CD14-positive monocyte (primary cell): ENCODE data around the gene LOC128125822.

Experiments used
- DNase-seq, 3 donors: peaks; one replicate each; pipeline ENCODE4 v3.0.0-alpha.2; 2011 to 2022
- H2AFZ ChIP-seq: 2 replicates; pipeline ENCODE4 v1.6.0; 2012; ENCODE audit warnings: mild to moderate bottlenecking, low read depth, low read length, inconsistent platforms; ENCODE audit not compliant: insufficient read depth, poor library complexity, severe bottlenecking
- H3K27ac ChIP-seq, 2 donors: 1 replicate in 1 of 2; 2 replicates in 1 of 2; pipeline ENCODE4 v1.5.1; 2012 to 2013; ENCODE audit warnings: low read length in 2 of 2, control low read depth in 1 of 2, inconsistent platforms in 1 of 2, low read depth in 1 of 2, mild to moderate bottlenecking in 1 of 2
- H3K27me3 ChIP-seq, 2 donors: one replicate each; pipeline versions ENCODE4 v1.6.0 to v1.6.1; 2011 to 2013; ENCODE audit warnings: low read length in 2 of 2; ENCODE audit not compliant: control insufficient read depth in 2 of 2, insufficient read depth in 2 of 2
- H3K36me3 ChIP-seq, 2 donors: replicated peaks in 1 of 2; 1 replicate in 1 of 2; 2 replicates in 1 of 2; pipeline versions ENCODE4 v1.5.1 to v1.6.1; 2012 to 2013; ENCODE audit warnings: low read length in 2 of 2, control low read depth in 1 of 2, inconsistent platforms in 1 of 2, mild to moderate bottlenecking in 1 of 2; ENCODE audit not compliant: insufficient read depth in 2 of 2, control insufficient read depth in 1 of 2
- H3K4me1 ChIP-seq, 2 donors: 1 replicate in 1 of 2; 2 replicates in 1 of 2; pipeline versions ENCODE4 v1.5.1 to v1.6.1; 2012 to 2013; ENCODE audit warnings: low read length in 2 of 2, control low read depth in 1 of 2, inconsistent platforms in 1 of 2, mild to moderate bottlenecking in 1 of 2, moderate library complexity in 1 of 2; ENCODE audit not compliant: insufficient read depth in 2 of 2, control insufficient read depth in 1 of 2
- H3K4me2 ChIP-seq: replicated peaks from 2 replicates; pipeline ENCODE3; 2012; ENCODE audit warnings: low read length, moderate library complexity, mild to moderate bottlenecking; ENCODE audit not compliant: poor library complexity, severe bottlenecking; ENCODE audit errors: extremely low read depth
- H3K4me3 ChIP-seq, 3 experiments: fragments of 200-600 bp in 1 of 3; sonication (generic) in 1 of 3; replicated peaks in 1 of 3; 1 replicate in 2 of 3; 2 replicates in 1 of 3; pipeline ENCODE4 v1.5.1; 2011 to 2013; ENCODE audit warnings: low read length in 3 of 3, mild to moderate bottlenecking in 3 of 3, control low read depth in 2 of 3, low read depth in 2 of 3, inconsistent platforms in 1 of 3, moderate library complexity in 1 of 3
- H3K79me2 ChIP-seq: 2 replicates; pipeline ENCODE4 v1.6.0; 2012; ENCODE audit warnings: mild to moderate bottlenecking, control low read depth, inconsistent platforms, low read length, moderate library complexity; ENCODE audit not compliant: insufficient read depth
- H3K9ac ChIP-seq: 2 replicates; pipeline ENCODE4 v1.6.0; 2017; ENCODE audit warnings: low read length, mild to moderate bottlenecking; ENCODE audit not compliant: insufficient read depth, poor library complexity, severe bottlenecking
- H3K9me3 ChIP-seq, 2 donors: replicated peaks in 1 of 2; 1 replicate in 1 of 2; 2 replicates in 1 of 2; pipeline versions ENCODE4 v1.5.1 to v1.6.1; 2012 to 2013; ENCODE audit warnings: low read length in 2 of 2, control low read depth in 1 of 2; ENCODE audit not compliant: control insufficient read depth in 1 of 2, insufficient read depth in 1 of 2
- H4K20me1 ChIP-seq: 2 replicates; pipeline ENCODE4 v1.6.0; 2012; ENCODE audit warnings: mild to moderate bottlenecking, low read length, control low read depth, moderate library complexity; ENCODE audit not compliant: insufficient read depth
- H3K27ac Mint-ChIP-seq, 7 donors: one replicate each; pipeline ENCODE4 v1.8.0; 2020; ENCODE audit warnings: mild to moderate bottlenecking in 7 of 7, mixed read lengths in 7 of 7, moderate library complexity in 6 of 7, inconsistent platforms in 2 of 7
- H3K27me3 Mint-ChIP-seq, 3 donors: one replicate each; pipeline ENCODE4 v1.8.0; 2021 to 2022; ENCODE audit warnings: low read depth in 3 of 3, mild to moderate bottlenecking in 3 of 3, mixed read lengths in 3 of 3, moderate library complexity in 3 of 3, inconsistent platforms in 1 of 3
- H3K36me3 Mint-ChIP-seq, 2 donors: one replicate each; pipeline ENCODE4 v1.8.0; 2020; ENCODE audit warnings: mixed read lengths in 2 of 2, inconsistent platforms in 1 of 2, mild to moderate bottlenecking in 1 of 2
- H3K4me1 Mint-ChIP-seq: one replicate; pipeline ENCODE4 v1.8.0; 2020; ENCODE audit warnings: mild to moderate bottlenecking, mixed read lengths
- H3K4me3 Mint-ChIP-seq, 2 donors: one replicate each; pipeline ENCODE4 v1.8.0; 2020; ENCODE audit warnings: mild to moderate bottlenecking in 2 of 2, mixed read lengths in 2 of 2, moderate library complexity in 1 of 2
- H3K9me3 Mint-ChIP-seq, 7 donors: one replicate each; pipeline ENCODE4 v1.8.0; 2020 to 2022; ENCODE audit warnings: mixed read lengths in 7 of 7, mild to moderate bottlenecking in 6 of 7, moderate library complexity in 6 of 7, inconsistent platforms in 2 of 7
- WGBS: methylation state at CpG from one replicate; pipeline ENCODE4 v1.1.5; 2013; ENCODE audit warnings: missing lambda C conversion rate; ENCODE audit not compliant: insufficient coverage; 5-methylcytosine and 5-hydroxymethylcytosine counted together
- intact Hi-C, 2 donors: fragments of 100-400 bp; cut with micrococcal nuclease; formaldehyde crosslinking; loops; one replicate each; pipeline versions ENCODE4 v1.15.0 to v1.15.1; 2023
- TF ChIP-seq, protein P1 (sequence below): fragments of 200-600 bp; IDR thresholded peaks from one replicate; pipeline ENCODE4 v1.8.0; 2022; ENCODE audit warnings: antibody characterized with exemption, mild to moderate bottlenecking

The LOC128125822 gene

DNA sequence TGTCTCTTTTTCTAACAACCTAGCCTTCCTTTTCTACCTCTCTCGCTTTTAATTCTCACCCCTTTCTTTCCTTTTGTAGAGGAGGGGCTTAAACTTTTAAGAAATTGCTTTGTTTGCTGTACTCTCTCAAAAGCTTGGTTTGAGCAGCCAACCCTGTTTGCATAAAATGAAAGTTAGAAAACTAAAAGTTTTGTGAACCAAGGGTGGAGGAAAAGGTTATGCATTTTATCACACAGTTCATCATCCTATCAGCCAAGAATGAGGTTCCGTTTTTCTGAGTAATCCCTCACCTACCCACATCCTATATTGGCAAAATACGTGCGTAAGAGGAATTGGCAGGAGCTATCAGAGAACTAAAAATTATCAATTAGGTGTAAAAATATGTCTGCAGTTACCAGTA lies 42.8 kb upstream of the LOC128125822 start:
- no peak for DNase-seq

DNA sequence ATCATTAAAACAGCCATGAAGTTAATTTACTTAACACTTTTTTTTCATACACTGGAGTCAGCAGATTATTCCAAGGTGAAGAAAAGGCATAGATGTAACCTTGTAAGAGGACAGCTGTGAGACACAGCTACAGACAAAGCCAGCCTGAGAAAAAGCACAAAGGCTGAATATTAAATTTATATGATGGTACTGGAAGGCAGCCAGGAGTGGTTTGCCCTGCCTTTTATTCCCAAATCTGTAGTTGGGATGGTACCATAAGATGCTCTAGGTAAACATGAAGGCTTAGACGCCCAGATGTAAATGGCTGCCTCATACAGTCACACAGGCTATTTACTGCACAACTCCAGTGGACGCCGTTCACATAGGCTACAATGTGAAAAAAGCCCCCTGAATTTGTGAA lies 42.1 kb upstream of the LOC128125822 start:
- H3K79me2 ChIP-seq = no peaks in the 10 kb centered on the region
- H3K9ac ChIP-seq = no peak overlapping the region
- no peak overlapping the region for H3K4me3 ChIP-seq
- no peaks in the 10 kb centered on the region for H4K20me1 ChIP-seq
- no CpG with 5 or more reads among the region's 3 CpGs for WGBS
- H3K36me3 ChIP-seq = no peaks in the 10 kb centered on the region
- no peaks in the 10 kb centered on the region for H3K27me3 ChIP-seq
- H3K4me2 ChIP-seq = no peak overlapping the region
- Mint-ChIP-seq H3K27me3 (peaks cover 0 to 2% (median 0%) of the 10 kb centered on the region in 3 donors), H3K4me3 (no peak overlapping the region), H3K36me3 (no peaks in the 10 kb centered on the region), H3K9me3 (peaks cover 0 to 4% (median 0%) of the 10 kb centered on the region in 7 donors), H3K27ac (no peak overlapping the region), H3K4me1 (no peaks in the 10 kb centered on the region)
- no peak overlapping the region for H2AFZ ChIP-seq
- TF ChIP-seq, protein P1, sequence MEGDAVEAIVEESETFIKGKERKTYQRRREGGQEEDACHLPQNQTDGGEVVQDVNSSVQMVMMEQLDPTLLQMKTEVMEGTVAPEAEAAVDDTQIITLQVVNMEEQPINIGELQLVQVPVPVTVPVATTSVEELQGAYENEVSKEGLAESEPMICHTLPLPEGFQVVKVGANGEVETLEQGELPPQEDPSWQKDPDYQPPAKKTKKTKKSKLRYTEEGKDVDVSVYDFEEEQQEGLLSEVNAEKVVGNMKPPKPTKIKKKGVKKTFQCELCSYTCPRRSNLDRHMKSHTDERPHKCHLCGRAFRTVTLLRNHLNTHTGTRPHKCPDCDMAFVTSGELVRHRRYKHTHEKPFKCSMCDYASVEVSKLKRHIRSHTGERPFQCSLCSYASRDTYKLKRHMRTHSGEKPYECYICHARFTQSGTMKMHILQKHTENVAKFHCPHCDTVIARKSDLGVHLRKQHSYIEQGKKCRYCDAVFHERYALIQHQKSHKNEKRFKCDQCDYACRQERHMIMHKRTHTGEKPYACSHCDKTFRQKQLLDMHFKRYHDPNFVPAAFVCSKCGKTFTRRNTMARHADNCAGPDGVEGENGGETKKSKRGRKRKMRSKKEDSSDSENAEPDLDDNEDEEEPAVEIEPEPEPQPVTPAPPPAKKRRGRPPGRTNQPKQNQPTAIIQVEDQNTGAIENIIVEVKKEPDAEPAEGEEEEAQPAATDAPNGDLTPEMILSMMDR = no peak
- intact Hi-C loops = no loop called here
- H3K27ac ChIP-seq = no peak overlapping the region
- no peaks in the 10 kb centered on the region for H3K4me1 ChIP-seq
- DNase-seq = no peak
- no peaks in the 10 kb centered on the region for H3K9me3 ChIP-seq

More for the DNA sequence above, 42.8 kb upstream of the LOC128125822 start:
- Mint-ChIP-seq H3K4me3 (no peak overlapping the region), H3K27ac (no peak overlapping the region), H3K27me3 (peaks cover 0 to 2% (median 0%) of the 10 kb centered on the region in 3 donors), H3K36me3 (no peaks in the 10 kb centered on the region), H3K4me1 (no peaks in the 10 kb centered on the region), H3K9me3 (peaks cover 0 to 4% (median 0%) of the 10 kb centered on the region in 7 donors)
- Histone ChIP-seq H3K27me3 (no peaks in the 10 kb centered on the region), H4K20me1 (no peaks in the 10 kb centered on the region), H3K4me3 (no peak overlapping the region), H3K27ac (no peak overlapping the region), H3K36me3 (no peaks in the 10 kb centered on the region), H3K4me2 (no peak overlapping the region), H3K79me2 (no peaks in the 10 kb centered on the region), H3K4me1 (no peaks in the 10 kb centered on the region), H2AFZ (no peak overlapping the region), H3K9ac (no peak overlapping the region), H3K9me3 (no peaks in the 10 kb centered on the region)
- TF ChIP-seq, protein P1 = no peak
- intact Hi-C loops = no loop called here
- WGBS = no CpG with 5 or more reads among the region's 4 CpGs
